Kidney glomerular epithelial cell (primary cell): ENCODE results near the gene ZSWIM3.
A peak's percentile ranks its signal among the peaks of the same experiment; 100 is the strongest.
"Not testable (repeated sequence)": the region's sequence is repeated elsewhere in the genome, so short reads cannot be mapped to it uniquely, and the experiment has no call there.

Experiments used
- DNase-seq: peaks from one replicate; lab custom pipeline; 2025; lab: John Stamatoyannopoulos, UW

The ZSWIM3 gene

GRCh38 chr20:45890985-45891983 lies 33.9 kb downstream of the ZSWIM3 start, which contains the start of the genes CTSA and NEURL2:
TSS of gene CTSA (plus strand) at chr20:45891335. CDS start at chr20:45891569, 234 bp downstream.
TSS of gene NEURL2 (minus strand) at chr20:45891208. CDS start at chr20:45890991, 217 bp downstream.
- DNase-seq: peak; percentile 60

DNA sequence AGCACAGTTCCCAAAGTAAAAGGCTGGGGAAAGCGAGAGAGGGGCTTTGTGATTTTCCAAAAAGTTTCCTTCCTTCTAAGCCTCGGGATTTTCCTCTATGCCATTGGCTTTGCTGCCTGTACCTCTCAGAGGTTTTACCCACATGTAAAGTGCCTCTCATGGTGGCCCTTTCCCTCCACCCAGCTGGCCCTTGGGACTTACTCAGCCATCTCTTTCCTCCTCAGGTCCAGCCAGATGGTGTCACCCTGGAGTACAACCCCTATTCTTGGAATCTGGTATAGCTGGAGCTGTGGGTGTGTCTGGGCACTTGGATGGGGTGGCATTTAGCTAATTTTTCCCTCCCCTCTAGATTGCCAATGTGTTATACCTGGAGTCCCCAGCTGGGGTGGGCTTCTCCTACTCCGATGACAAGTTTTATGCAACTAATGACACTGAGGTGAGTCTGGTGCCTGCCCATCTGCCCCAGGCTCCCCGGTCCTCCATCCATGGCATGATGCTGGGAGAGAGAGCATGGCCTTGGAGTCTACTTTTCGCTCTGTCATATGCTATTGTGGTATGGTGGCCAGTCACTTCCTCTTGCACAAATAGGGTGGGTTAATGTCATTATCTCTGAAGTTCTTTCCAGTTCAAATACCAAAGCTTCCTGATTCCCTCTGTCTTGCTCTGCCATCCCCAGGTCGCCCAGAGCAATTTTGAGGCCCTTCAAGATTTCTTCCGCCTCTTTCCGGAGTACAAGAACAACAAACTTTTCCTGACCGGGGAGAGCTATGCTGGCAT lies 34.8 kb downstream of the ZSWIM3 start:
- no peak for DNase-seq

DNA sequence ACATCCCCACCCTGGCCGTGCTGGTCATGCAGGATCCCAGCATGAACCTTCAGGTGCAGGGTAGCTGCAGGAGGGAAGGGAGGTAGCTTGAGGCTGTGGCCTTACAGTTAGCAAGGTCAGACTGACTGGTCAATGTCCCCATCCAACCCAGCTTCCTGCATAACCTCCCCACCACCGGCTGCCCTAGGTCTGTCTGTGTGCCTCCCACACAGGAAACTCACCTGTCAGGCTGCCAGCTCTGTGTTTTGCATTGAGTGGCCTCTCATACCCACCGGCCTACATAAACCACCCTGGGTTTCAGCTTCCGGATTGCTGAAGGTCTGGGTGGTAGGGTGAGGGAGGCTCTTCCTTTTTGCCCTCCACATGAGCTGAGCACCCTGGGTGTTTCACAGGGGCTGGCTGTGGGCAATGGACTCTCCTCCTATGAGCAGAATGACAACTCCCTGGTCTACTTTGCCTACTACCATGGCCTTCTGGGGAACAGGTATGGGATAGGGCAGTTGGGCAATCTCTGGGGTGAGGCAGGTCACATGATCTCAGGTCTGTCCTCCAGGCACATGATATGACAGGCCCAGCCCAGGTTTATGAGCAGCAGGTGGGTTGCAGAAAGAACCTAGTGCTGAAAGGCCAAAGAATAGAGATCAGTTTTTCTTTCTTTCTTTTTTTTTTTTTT lies 35.5 kb downstream of the ZSWIM3 start:
- DNase-seq: no peak

GRCh38 chr20:45893831-45894230 lies 36.4 kb downstream of the ZSWIM3 start:
- no peak for DNase-seq

DNA sequence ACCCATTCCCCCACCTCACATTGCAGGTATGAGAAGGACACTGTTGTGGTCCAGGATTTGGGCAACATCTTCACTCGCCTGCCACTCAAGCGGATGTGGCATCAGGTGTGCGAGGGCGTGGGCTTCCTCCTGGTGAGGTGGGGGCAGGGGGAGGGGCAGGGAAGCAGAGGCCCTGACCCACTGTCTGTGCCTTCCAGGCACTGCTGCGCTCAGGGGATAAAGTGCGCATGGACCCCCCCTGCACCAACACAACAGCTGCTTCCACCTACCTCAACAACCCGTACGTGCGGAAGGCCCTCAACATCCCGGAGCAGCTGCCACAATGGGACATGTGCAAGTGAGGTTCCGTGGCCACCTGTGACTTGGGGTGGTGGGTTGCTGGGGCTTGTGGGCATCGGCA lies 37.4 kb downstream of the ZSWIM3 start:
- no peak for DNase-seq

DNA sequence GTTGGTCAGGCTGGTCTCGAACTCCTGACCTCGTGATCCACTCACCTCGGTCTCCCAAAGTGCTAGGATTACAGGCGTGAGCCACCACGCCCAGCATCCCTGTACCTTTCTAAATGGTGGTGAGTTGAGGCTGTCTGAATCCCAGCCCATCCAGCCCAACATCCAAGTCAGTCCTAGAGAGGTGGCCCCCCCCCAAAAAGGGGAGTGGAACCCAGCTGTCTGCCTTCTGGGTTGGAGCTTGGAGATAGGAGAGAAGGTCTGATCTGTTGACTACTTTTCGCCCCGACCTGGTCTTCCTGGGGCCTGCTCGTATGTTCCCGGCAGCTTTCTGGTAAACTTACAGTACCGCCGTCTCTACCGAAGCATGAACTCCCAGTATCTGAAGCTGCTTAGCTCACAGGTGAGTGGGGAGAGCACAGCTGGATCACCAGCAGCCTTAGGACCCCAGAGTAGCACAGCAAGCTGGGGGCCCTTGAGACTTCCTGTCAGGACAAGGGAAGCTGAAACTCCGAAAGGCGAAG lies 39.3 kb downstream of the ZSWIM3 start:
- no peak for DNase-seq

GRCh38 chr20:45897289-45897688 lies 39.9 kb downstream of the ZSWIM3 start:
- no peak for DNase-seq

DNA sequence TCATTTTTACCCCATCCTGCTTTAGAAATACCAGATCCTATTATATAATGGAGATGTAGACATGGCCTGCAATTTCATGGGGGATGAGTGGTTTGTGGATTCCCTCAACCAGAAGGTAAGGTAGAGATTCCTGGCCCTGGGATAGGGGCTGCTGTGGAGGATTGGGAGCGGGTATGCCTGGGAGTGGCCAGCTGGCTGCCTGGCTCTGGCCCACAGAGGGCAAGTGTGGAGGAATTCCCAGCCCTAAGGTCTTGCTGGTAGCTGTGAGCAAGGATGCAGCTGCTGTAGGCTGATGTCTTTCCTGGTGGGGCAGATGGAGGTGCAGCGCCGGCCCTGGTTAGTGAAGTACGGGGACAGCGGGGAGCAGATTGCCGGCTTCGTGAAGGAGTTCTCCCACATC lies 40.3 kb downstream of the ZSWIM3 start:
- DNase-seq: no peak

GRCh38 chr20:45898285-45898684 lies 40.9 kb downstream of the ZSWIM3 start:
- no peak for DNase-seq

DNA sequence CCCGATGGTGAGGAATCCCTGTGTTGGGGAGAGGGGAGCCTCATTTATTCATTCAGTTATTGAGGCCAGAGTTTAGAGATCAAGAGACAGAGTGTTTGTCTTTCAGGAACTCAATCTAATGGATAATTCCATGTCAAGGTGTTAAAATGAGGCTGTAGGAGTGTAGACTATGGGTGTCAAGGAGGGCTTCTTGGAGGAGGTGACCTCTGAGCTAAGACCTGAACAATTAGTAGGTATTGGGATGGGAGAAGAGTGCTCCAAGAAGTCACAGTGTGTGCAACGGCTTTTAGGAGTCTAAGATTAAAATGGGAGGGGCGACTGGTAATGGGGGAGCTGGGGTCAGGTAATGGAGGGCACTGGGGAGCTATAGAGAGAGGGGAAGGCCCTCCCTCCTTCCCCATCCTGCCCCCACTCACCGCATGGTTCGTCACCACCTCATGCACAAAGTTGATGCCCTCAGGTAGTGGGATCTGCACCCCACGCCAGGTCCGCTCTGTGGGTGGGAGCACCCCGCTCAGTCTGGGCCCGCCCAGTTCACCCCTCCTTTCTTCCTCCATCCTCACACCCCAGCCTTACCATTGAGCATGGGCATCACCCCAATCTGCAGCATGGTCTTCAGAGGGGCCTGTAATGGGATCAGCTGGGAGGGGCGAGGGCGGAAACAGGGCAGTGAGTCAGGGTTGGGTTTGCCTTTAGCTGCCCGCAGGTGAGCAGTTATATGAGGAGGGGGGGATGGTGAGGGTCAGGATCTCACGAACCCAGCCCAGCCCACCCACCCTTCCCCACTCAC lies 41.8 kb downstream of the ZSWIM3 start:
- DNase-seq: no peak

GRCh38 chr20:45901332-45901731 lies 43.9 kb downstream of the ZSWIM3 start:
- not testable (repeated sequence) for DNase-seq

GRCh38 chr20:45902199-45902701 lies 44.8 kb downstream of the ZSWIM3 start:
- no peak for DNase-seq

DNA sequence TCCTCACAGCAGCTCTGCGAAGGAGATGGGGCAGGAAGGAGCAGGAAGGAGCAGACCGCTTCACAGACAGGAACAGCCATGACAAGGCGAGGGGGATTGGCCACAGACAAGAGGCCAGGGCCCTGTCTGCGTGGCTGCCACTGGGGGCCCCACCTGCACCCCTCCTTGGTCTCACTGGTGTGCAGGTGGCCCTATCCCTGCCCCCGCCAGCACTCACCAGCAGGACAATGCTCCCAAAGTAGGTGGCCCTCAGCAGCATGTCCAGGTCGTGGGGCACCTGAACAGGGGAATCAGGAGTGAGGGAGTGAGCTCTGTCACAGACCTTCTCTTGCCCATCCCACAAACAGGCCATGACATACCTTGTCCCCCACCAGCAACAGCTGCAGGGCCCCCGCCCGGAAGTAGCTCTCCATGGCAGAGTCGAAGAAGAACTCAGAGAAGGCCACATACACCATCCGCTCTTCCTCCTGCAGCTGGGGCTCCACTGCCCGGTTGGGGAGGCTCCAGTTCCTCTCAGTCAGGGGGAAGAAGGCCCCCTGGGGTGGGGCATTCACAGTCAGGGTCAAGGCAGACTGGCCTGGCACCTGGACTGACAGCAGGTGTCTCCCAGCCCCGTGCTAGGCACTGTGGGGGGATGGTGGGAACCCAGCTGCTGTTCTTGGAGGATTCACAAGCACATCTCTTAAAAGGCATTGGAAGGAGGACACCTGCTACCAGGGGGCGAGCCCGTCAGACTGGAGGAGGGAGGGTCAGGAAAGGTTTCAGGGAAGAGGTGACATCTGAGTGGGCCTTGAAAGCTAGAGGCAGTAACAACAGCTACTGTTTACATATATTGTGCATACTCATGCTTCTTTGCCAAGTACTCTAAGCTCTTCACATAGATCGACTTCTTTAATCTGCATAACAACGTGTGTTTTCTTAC lies 47.4 kb downstream of the ZSWIM3 start:
- no peak for DNase-seq

DNA sequence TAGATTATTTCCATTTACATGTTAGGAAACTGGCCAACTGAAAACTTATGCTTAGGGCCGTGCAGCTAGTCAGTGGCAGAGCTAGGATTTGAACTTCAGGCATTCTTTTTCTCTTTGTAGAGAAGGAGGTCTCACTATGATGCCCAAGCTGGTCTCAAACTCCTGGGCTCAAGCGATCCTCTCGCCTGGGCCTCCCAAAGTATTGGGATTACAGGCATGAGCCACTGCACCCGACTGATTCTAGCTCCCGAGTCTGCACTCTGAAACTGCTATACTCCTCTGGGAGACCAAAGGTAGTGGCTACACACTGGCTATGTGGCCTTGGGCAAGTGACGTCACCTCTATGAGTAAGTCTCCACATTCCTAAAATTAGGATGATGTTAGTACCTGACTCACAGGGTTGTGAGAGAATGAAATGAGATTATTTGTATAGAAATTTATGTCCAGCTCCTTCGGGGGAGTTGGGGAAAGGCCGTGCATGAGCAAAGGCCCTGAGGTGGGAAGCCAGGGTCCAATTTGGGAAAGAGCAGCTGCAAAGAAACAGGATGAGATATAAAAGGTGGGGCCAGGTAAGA lies 48.2 kb downstream of the ZSWIM3 start:
- DNase-seq: no peak

DNA sequence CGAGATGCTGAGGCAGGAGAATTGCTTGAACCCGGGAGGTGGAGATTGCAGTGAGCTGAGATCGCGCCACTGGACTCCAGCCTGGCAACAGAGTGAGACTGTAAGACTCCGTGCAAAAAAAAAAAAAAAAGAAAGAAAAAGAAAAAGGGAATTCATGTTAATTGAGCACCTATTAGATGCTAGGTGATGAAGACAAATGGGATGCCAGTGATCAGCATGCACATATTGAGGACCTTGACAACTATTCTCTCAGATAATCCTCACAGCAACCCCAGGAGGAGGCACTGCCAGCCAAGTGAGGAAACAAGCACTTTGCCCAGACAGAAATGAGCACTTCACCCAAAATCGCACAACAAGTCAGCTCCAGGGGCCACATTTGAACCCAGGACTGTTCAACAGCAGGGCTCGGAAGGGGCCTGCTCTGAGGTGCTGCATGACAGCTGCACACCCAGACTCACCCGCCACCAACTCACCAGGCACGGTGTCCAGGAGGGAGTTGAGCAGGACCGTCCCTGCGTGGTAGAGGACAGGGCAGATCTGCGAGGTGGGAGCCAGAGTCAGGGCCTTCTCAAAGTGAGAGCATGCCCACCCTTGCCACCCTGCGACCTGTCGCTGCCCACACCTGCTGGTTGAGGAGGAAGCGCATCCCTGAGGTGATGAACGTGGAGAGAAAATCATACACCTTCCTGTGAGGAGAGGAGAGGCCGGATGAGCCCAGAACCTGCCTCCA lies 50.0 kb downstream of the ZSWIM3 start:
- no peak for DNase-seq

- DNase-seq: no peak
These were observed 50.7 kb downstream of the ZSWIM3 start for GRCh38 chr20:45908084-45908483.

DNA sequence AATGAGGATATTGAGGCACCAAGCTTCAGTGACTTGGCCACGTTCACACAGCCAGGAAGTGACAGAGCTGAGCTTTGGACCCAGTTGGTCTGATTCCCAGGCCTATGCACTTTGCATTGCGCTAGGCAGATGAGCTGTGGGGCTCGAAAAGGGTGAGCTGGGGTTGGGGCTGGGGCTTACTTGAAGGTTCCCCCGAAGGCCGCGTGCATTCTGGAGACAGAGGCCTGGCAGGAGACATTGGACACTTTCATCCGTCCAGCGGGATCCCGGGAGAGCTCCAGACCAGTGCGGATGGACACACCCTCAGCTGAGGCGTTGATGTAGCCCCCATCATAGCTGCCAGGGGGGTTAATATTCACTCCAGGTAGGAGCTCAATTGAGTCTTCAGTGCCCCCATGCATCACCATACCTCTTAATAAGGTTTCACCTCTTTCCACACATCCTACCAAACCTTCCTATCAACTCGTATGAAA lies 52.0 kb downstream of the ZSWIM3 start:
- DNase-seq: no peak

- no peak for DNase-seq
These were observed 52.6 kb downstream of the ZSWIM3 start for GRCh38 chr20:45909817-45910669.
